GM18861 (cell line): Measurements from ENCODE around the gene DAAM2.

Experiments used
- ATAC-seq: cut with Tn5 transposase; IDR thresholded peaks from one replicate; pipeline ENCODE4 v1.9.1; 2021; ENCODE audit not compliant: unreplicated experiment

The DAAM2 gene

DNA sequence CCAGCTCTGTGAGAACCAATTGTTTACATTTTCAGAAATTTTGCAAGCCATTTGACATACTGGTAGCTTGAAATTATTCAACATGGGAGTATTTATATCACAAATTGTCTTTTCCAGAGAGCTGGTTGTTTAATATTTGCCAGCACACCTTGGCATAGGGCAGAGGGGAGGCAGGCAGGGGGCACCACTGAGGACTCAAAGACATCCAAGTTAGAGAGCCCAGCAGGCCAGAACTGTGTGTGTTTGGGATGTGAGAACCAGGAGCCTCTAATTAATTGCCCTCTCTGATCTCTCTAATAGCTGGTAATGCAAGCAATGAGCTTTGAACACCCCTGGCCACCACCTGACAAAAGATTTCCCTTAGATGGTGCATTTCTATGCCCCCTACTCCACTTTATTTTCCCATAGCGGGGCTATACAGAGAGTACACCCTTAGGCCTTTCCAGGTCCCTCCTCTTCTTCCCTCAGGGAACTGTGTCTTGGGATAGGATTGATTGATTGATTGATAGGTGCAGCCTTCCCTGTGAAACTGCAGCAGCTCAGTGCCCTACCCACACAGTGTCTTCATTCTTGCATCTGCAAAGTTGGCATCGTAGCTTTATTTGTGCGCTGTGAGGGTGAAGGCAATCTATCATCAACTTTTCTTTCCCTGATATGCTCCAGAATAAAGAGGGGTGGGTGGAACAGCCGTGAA, 112.9 kb downstream of the DAAM2 start:
- no peak for ATAC-seq

DNA sequence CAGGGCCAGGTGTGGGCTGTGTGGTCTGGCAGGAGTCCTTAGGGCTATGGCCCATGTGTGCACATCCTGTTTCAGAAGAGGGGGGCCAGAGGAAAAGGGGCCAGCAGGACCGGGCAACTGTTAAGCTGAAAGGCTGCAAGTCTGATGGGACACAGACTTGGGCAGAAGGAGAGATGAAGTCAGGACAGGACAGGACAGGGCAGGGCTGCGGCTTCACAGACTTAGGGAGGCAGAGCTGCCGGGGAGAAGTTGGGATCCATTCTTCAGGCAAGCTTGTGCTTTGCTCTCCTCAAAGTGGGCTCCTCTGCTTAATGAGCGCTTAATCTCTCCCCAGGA, 113.4 kb downstream of the DAAM2 start:
- ATAC-seq: no peak

DNA sequence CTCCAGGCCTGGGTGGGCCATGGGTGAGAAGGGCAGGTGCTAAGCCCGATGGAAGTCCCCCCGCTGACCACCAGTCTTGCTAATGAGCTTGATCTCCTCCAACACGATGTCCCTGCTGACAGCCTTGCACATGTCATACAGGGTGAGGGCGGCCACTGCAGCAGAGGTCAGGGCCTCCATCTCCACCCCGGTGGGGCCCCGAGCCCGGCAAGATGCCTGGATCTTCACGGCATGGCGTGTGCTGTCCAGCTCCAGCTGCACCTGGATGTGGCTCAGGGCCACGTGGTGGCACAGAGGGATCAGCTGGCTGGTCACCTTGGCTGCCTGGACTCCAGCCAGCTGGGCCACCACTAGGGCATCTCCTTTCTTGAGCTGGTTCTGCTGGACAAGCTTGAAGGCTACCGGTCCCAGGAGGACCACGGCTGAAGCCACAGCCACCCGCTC, 114.2 kb downstream of the DAAM2 start:
- ATAC-seq: no peak

DNA sequence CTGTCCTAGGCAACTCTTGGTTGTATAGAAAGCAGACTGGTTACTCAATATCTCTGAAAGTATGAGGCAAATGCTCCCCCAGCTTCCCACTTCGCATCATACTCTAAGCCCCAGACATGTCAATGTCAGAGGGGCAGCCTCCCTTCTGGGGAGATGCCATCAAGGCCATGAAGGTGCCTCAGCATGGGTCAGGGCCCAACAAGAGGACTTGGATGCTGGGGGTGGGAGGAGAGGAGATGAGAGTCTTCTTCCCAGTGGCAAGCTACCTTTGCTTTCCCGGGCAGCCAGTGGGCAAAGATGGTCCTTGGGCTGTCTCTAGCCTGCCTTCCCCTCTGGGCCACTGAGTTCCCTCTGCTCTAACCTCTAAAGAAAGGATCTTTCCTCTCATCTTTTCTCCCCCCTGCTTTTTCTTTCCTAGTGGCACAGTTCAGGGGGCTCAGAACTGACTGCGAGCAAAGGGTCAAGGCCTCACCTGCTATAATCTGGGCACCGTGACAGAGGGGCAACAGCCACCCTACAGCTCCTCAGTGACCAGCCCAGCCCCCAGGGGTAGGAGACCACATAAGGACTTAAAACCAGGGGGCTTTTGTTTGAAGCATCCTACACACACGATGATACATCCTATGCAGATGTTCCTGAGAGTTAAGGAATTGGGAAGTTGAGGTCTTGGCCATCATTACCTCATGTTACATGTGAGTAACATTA, 115.8 kb downstream of the DAAM2 start:
- no peak for ATAC-seq

DNA sequence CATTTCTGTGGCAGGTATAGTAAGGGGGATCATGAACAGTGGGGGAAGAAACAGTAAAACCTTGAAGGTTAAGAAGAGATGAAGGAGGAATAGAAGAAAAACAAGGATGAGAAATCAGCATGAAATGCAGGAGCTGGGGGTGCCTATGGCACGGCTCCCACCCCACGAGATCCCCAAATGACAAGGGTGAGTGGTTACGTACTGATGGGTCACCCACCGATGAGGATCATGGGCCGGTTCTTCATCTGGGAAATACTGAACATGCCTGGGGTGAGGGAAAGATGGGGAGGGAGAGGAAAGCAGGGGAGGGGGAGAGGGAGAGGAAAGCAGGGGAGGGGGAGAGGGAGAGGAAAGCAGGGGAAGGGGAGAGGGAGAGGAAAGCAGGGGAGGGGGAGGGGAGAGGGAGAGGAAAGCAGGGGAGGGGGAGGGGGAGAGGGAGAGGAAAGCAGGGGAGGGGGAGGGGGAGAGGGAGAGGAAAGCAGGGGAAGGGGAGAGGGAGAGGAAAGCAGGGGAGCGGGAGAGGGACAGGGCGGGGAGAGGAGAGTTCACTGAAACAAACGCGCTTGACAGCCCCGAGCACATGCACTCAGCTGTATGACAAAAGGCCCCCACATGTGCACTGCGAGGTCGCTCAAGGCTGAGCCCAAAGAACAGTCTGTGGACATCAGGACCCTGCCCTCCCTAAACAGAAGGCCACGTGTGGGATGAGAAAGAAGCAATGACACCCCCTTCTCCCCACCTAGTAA, 116.8 kb downstream of the DAAM2 start:
- no peak for ATAC-seq

DNA sequence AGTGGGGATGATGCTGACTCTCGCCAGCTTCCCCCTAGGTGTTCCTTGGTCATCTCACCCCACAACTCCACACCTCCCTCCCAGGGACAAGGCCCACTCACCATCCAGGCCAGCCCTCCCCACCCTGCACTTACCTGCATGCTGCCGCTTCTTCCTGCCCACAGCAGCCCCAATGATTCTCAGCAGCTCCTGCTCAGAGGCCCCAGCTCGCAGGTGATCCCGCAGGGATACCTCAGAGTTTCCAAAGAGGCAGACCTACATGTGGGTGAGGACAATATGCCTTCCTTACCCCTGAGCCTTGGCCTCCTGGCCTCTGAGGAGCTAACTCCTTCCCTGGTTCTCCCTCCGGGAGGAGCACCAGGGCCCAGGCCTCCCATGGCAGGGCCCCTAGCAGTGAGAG, 117.5 kb downstream of the DAAM2 start:
- no peak for ATAC-seq

DNA sequence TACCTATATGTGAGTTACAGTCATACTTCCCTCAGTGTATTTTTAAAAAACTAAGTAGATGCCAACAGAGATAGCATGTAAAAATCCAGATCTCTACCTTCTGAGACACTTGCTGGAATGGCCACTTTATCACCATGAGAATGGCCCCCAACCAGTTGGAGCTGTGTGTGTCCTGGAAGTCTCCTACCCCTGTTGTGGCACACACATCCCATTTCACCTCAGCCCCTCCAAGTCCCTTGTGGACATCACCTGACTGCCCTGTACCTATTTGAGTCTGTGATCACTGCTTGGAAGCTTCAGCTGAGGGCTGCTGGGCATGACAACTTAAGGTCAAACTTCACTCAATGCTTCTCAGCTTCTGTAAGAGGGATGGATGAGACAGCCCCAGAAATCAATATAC, 118.0 kb downstream of the DAAM2 start:
- ATAC-seq: no peak

DNA sequence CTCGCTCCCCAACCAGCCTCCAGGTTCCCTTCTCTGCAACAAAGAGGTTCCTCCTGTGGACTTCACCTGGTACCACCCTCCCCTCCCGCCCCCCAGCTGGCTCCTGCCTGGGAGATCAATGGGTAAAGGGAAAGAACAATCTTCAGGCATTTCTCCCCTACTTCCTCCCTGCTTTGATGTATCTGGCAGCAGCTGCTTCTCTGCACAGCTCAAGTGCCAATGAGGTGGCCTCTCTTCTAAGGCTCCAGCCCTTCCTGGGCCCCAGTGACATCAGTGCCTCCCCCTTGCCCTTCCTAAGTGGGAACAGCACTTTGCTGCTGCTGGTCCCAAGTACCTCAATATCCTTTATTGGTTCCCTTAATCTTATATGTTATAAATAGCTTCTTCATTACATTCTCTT, 118.6 kb downstream of the DAAM2 start:
- ATAC-seq: no peak

DNA sequence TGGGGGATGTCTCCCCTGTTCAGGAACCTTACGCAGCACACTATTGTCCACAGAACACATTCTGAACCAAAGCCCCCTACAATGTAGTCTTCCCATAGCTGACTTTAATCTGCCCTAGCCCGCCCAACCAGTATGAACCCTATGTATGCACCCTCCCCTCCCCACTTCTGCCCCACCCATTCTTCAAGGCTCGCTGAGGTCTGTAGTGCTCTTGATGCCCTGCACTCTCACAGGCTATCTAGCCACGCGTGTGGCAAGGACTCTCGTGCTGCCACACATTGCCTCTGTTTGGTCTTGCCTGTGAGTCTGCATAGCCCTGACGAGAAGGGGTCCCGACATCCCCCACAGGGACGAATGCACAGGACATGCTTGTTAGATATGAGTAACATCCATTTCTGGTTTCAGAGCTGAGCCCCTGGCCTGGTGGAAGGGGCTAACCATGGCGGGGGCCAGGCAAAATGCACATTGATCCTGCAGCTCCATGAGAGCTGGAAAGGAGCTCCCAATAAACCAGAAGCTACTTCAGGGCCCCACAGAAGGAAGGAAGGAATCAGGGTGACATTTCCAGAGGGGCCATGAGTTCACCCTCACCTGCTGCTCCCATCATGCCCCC, 119.4 kb downstream of the DAAM2 start:
- ATAC-seq: no peak

DNA sequence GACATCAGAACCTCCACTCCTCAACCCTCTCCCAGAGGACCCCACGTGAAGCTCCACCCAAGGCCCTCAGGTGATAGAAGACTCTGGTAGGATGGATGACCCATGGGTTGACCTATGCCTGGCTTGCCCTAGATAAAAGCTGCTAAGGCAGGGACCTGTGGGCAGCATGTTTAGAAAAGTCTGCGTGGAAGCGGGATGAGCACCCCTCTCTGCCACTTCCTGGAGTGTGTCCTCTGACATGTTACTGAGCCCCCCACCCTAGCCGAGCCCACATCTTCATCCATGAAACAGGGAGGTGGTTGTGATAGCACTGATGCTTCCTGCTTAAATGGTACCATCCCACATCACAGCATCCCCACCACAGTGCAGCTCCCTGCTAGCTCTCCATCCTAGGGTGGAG, 120.3 kb downstream of the DAAM2 start:
- no peak for ATAC-seq

DNA sequence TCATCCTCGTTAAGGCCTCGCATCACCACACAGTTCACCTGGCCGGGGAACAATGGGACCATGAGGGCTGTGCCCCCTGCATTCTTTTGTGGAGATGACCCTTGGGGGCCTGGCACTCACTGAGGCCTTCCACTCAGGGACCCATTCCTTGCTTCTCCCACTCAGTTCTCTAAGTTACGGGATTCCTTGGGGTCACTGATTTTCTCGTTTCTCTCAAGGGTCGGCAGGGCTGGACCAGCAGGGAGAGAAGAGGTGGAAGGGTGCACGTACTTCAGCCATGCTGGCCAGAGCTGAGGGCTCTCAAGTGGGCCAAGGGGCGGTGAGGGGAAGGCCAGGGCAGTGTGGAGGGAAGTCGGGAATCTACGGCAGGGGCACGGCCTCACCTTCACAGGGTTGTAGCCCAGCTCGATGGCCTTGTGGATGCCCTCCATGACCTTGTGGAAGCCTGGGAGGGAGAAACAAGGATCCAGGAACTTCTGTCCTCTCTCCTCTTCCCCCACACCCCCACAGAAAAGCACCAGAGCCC, 121.3 kb downstream of the DAAM2 start:
- no peak for ATAC-seq

DNA sequence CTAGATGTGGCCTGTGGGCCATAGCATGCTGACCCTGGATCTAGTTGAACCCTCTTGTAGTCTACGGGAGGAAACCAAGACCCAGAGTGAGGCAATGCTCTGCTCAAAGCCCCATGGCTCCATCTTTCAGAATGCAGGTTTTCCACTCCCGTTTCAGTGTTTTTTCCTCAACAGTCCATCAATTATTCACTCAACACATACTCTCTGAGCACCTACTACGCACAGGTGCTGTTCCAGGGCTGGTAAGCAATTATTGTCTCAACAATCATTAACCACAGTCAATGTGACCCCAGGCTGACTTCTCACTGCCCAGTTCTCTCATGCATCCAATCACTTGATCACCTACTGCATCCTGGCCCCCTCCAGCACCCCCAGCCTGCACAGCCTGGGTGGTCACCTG, 122.1 kb downstream of the DAAM2 start:
- ATAC-seq: no peak

DNA sequence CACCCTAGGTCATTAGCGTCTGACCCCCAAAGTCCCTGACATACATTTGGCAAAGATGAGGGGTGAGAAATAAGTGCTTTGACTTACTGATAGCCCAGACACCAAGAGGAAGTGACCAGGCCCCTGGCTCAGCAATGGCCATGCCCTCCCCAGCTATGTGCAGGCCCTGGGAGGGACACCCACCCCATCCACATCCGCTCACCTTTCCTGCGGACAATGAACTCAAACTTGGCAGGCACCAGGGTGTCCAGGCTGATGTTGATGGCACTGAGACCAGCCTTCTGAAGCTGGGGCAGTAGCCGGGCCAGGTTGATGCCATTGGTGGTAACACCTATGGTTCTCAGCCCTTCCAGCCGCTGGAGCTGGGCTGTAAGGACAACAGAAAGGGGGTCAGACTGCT, 123.7 kb downstream of the DAAM2 start:
- ATAC-seq: no peak

DNA sequence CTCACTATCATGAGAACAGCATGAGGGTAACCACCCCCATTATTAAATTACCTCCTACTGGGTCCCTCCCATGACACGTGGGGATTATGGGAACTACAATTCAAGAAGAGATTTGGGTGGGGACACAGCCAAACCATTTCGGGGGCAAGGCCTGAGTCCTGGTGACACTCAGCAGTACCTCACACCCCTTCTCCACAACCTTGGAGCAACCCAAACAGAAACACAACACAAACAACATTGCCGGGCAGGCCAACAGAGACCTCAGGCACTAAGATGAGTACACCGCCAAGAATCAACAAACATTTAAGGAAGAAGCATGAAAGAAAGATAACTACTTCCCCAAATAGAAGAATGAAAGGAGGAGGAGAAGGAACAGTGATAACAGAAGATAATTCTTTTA, 125.2 kb downstream of the DAAM2 start:
- ATAC-seq: no peak

DNA sequence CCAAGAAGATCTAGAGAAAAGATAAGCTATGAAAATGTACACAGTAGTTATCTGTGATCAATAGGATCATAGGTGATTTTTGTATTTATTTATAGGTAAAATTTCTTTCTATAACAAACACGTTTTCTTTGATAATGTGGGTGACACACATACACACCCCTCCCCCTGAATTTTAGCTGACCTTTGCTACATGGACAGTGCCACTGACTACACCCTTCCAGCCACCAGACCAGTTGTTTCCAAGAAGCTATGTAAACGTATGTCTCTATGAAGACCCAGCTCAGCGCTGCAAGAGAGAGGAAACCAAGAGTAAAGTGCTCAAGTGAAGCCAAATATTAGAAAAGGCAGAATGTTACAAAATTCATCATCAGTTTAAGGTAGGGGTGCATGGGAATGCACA, 125.8 kb downstream of the DAAM2 start:
- no peak for ATAC-seq

DNA sequence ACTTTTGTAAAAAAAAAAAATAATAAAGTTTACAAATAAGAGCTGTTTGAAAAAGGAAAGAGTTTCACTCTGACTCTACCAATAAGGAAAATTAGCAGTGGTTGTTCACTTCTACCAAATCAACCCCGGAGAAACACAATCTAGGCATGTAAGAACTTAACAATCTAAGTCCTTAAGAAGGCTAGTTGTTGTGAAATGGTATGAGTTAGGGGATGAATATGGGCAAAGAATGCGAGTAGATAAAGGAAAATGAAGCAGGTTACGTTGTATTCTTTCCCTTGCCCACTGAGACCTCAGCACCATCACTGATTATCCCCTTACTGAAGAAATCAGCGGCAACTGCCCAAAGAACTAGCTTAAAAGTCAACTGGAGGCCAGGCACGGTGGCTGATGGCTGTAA, 126.7 kb downstream of the DAAM2 start:
- no peak for ATAC-seq

DNA sequence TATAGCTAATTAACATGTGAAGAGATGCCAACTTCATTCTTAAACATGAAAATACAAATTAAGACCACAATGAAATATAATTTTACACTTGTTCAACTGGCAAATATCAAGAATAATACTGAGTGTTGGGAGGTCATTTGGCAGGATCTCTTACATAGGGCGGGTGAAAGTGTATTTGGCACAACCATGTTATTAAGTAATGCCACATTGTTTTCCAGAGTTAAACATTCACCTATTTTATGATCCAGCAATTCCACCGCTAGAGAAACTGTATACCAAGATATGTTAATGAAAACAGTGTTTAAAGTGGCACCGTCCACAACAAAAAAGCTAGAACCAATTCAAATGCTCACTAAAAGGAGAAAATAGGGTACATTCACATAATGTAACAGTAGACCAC, 128.0 kb downstream of the DAAM2 start:
- no peak for ATAC-seq

DNA sequence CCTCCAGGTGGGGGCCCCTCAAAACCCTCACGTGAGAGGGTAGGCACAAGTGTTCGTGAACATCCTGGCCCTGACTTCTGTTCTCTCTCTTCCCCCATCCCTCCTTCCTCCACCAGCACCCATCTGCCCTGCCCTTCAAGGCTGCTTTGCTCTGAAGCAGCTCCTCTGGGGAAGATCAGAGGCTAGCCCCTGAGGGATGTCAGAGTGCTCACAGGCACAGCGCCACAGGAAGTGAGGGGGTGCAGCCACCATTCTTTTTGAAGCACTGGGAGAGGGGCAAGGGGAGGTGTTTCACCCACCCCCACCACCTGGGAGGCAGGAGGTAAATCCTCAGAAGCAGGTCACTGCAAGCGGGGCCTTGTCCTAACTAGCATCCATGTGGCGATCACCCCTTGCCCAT, 130.6 kb downstream of the DAAM2 start:
- ATAC-seq: no peak

DNA sequence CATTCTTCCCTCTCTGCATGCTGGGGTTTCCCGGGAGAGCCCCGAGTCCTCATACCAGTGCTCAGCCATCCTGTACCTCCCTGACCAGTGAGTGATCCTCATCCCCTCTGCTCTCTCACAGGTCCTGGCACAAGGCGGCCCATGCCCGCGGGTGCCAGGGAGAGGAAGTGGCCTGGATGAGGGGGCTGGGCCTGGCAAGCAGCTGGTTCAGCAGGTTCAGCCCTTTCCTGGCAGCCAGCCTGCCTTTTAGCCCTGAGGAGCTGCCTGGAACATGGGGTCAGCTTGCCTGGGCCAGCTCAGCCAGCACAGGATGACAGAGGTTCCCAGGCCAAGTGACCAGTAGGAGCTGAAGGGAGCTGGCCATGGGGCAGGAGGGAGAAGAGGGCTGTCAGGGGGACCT, 131.2 kb downstream of the DAAM2 start:
- ATAC-seq: no peak

DNA sequence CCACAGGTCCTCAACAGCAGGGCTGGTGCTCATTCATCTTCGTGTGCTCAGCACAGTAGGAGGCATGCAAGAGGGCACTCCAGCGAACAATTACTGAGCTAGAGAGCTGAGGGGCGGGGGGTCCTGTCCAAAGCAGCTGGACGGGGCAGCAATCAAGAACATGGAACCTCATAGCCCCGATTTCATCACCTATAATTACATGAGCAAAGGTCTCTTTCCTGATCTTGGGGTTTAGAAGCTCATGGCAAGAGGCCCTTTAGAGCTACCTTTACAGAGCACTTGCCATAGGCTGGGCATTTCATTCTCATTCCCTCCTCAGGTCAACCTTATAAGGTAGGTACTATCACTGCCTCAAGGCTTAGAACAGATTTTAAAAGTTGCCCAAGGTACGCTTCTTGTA, 131.7 kb downstream of the DAAM2 start:
- ATAC-seq: no peak

DNA sequence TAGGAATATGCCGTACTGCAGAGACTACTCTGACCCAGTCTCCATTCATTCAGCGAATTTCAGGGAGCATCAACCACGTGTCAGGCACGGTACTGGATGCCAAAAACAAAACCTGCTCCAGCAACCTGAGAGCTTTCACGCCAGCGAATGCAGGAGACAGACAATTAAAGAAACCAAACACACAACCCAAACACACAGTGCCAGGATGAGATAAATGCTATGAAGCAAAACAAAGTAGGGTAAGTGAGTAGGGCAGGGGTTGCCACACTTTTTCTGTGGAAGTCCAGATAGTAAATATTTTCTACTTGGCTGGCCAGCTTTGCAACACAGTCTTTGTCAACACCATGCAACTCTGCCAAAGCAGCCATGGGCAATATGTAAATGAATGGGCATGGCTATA, 132.1 kb downstream of the DAAM2 start:
- ATAC-seq: no peak
